HG02798 (cell line): ENCODE results near the gene HVCN1.
A peak's percentile ranks its signal among the peaks of the same experiment; 100 is the strongest.

Source experiments
- ATAC-seq: cut with Tn5 transposase; IDR thresholded peaks from one replicate; pipeline ENCODE4 v1.9.1; 2021; ENCODE audit warnings: mild to moderate bottlenecking; ENCODE audit not compliant: unreplicated experiment, poor library complexity

Gene HVCN1

GRCh38 chr12:110699591-110700445, 10.9 kb upstream of the HVCN1 start:
- no peak for ATAC-seq

GRCh38 chr12:110698171-110698902, 9.4 kb upstream of the HVCN1 start:
- peak; percentile 94 for ATAC-seq

DNA sequence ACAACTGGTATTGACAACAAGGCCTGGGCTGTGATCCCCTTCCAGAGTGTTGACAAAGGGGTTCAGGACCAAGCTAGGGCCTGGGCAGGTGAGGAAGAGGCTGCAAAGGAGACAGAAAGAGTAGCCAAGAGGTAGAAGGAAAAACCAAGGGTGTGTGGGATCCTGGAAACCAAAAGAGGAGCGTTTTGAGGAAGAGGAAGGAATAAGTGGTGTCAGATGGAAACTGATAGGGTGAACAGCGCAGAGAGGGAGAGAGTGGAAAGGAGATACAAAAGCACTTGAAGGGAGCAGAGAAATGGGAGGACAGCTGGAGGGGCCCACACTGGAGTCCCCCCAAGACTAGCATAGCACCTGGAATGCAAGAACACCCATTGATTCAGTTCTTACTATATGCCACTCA, 8.3 kb upstream of the HVCN1 start:
- ATAC-seq: no peak

- ATAC-seq: no peak
Observed at GRCh38 chr12:110696283-110696682, 7.4 kb upstream of the HVCN1 start.

DNA sequence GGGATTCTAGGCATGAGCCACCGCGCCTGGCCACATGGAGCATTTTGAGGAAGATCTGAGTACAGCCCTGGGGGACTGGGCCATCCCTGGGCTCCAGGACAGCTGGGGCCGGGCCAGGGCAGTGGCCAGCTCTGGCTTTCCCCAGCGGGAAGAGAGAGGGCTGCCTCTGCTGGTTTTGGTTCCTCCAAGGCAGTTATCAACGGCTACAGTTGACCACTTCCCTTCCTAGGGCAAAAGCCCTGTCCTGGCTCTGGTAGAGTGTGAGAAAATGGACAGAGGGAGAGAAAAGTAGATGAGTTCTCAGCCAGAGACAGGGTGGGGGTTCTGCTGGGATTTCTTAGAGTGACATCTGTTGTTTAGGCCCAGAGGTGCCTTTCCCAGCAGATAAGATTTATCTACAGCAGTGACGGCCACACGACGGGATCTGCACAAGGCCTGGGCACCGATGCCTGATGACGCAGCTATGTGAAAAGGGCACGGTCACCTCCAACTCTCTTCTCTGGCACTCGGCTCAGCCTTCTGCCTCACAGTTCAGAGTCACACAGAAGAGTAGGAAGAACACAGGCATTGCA, 5.5 kb upstream of the HVCN1 start:
- ATAC-seq: no peak

DNA sequence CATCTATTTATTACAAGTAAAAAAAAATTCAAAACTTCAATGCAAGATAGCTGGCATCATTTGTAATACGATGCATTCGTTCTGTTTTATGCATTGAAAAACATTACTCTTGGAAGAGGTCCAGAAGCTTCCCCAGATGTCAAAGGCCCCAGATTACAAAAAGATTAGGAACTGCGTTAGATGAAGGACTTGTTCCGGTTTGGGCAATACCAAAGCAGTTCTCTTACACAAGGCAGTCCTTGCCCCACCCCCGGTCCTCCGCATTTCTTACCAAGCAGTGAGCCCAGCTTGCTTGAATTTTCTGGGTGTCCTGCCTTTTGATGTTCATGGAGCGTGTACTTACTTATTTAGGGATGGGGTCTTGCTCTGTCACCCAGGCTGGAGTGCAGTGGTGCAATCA, 4.8 kb upstream of the HVCN1 start:
- no peak for ATAC-seq

DNA sequence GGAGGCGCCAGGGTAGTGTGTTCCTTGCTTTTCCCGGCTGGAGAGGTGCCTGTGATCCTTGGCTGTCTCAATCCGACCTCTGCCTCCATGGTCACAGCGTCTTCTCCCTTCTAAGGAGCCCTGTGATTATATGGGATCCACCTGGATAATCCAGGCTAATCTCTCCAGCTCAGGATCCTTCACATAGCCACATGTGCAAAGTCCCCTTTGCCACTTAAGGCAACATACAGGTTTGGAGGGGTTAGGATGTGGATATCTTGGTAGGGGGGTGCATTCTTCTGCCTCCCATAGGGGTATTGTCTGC, 1.2 kb upstream of the HVCN1 start:
- no peak for ATAC-seq

DNA sequence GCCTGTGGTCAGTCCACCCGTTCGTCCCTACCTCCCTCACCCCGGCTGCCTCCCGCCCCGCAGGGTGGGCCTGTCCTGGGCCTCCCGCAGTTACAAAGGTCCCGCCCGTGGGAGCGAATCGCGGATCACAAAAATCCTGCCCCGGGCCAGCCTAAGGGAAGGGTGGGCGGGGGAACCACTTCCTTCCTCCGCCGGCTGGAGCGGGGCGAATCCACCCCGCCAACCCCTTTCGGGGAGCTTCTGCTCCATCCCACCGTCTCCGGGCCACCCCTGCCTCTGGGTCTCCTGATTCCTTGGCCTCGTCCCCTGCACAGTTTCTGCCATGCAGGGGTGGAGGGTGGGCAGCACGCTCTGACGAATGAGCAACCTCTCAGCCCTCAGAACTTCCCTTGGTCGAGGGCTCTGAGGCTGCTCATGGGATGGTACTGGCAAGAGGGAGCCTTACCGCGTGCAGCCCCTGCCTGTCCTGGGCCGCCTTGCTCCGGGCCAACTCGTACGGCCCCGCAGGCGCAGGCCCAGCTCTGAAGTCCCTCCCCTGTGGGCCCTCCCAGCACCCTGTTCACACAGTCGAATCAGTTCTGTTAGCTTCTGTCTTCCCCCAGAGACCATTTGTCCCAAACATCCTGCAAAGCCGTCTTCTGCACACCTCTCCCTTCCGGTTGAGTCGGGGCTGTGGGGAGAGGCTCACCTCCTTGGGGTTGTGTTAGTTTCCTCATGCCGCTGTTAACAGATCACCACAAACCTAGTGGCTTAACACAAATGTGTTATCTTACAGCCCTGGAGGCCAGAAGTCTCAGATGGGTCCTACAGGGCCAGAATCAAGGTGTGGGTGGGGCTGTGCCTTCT, 589 bp upstream of the HVCN1 start:
- peak; percentile 51 for ATAC-seq

- ATAC-seq: no peak
Observed at GRCh38 chr12:110687396-110688169, 1.3 kb downstream of the HVCN1 start.

- ATAC-seq: no peak
Observed at GRCh38 chr12:110686294-110686903, 2.5 kb downstream of the HVCN1 start.

DNA sequence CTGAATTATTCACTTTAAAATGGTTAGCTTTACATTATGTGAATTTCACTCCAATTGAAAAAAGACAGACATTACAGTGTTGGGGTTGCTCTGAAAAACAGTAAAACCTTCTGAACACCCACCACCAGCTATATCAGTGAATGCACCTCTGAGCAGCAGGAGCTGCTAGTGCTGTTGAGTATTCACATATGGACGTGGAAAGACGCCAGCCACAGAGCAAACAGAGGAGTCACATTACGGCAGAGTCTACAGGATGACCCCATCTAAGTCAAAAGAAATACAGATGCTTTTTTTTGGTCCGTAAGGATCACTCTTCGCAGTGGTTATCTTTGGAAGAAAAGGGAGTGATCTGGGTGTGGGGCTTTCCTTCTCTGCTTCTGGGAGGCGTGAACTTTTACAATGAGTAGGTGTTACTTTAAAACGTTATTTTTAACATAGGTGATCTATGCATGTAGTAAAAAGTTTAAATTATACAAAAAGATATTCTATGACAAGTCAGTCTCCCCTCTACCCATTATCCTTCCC, 4.5 kb downstream of the HVCN1 start:
- no peak for ATAC-seq

DNA sequence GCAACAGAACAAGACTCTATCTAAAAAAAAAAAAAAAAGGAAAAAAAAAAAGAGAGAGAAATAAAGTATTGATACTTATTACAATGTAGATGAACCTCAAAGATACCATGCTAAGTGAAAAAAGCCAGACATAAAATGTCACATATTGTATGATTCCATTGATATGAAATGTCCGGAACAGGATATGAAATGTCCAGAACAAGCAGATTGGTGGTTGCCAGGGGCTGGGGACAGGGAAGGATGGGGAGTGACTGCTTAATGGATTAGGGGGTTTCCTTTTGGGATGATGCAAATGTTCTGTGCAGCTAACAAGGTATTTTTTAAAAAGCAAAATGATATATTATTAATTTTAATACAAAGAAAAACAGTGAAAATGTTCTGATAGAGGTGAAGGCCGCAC, 5.0 kb downstream of the HVCN1 start:
- ATAC-seq: no peak

DNA sequence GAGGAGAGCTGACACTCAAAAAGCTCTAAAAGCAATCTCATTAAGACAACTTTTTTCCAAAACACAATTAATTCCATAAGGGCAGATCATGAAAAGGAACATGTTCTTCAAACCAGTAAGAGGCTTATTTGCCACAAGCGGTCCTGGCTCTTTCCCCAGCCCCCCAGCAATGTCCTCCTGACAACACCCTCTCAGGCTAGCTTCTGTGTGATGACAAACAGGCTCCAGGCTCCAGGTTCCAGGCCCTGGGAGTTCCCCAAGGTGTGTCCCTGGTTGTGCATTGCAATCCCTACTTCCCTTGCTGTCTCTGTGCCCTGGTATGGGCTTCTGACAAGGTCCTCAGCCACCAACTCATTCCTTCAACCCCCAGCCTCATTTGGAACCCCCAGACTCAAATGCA, 8.9 kb downstream of the HVCN1 start:
- ATAC-seq: no peak

GRCh38 chr12:110679201-110679600, 9.7 kb downstream of the HVCN1 start:
- ATAC-seq: no peak

- no peak for ATAC-seq
Observed at GRCh38 chr12:110677982-110678381, 10.9 kb downstream of the HVCN1 start.

DNA sequence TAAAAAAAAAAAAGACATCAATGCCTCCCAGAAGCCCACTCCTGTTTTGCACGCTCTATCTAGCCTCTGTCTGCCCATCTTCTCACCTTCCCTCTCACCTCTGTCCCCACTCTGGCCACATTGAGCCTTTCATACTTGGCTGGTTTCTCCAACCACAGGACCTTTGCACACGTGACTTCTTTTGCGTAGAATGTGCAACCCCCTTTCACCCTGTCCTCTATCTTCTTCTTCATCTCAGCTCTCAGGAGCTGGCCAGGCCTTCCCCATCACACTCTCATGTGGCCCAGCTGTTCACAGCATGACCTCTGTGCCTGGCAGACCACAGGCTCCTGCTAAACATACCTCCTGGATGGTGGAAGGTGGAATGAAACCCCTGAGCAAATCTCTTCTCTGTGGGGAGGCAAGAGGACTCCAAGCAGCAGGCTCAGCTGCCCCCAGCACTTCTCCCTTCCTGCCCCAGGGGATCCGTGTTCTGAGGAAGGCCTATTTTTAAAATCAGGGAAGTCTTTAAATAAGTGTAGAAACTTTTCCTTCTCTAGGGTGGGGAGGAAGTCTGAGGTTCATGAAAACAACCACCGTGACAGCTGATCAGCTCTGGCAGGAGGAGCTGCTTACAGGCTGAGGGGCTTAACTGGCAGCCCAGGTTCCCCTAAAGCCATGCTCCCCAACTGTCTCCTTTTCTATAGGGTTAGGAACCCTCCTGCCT, 11.6 kb downstream of the HVCN1 start:
- peak; percentile 79 for ATAC-seq

DNA sequence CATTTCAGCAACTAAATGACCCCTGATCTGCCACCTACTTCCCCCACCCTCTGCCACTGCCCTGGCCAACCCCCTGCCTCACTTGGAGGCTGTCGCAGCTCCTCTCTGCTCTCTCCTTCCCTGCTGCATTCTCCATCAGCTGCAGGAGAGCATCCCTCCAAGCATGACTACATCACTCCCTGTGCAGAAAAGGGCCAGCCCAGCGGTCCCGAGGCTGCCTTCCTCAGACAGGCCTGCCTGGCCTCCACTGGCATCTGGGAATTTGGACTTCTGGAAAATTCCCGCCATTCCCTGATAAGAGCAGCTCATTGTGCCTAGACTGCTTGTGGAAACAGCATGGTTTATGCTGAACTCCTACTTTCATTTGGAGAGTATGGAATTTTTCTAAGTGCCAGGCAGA, 12.7 kb downstream of the HVCN1 start:
- no peak for ATAC-seq

GRCh38 chr12:110670161-110670701, 18.7 kb downstream of the HVCN1 start:
- ATAC-seq: peak; percentile 59

- ATAC-seq: peak; percentile 16
Observed at GRCh38 chr12:110669193-110669502, 19.8 kb downstream of the HVCN1 start.
